Neuron (in vitro differentiated cells): ENCODE measurements around the gene EMC6.

ENCODE experiments used
- H2AFZ ChIP-seq: one replicate; pipeline ENCODE4 v1.6.1; 2013; ENCODE audit warnings: low read depth, mild to moderate bottlenecking, inconsistent platforms, low read length, moderate library complexity
- H3K27me3 ChIP-seq: one replicate; pipeline ENCODE4 v1.6.1; 2013; ENCODE audit warnings: low read length; ENCODE audit not compliant: insufficient read depth
- H3K36me3 ChIP-seq: one replicate; pipeline ENCODE4 v1.6.1; 2013; ENCODE audit warnings: low read length; ENCODE audit not compliant: insufficient read depth
- H3K4me1 ChIP-seq: one replicate; pipeline ENCODE4 v1.6.1; 2013; ENCODE audit warnings: low read length; ENCODE audit not compliant: insufficient read depth
- H3K4me3 ChIP-seq: 2 replicates; pipeline ENCODE4 v1.5.1; 2013; ENCODE audit warnings: mild to moderate bottlenecking, low read length, moderate library complexity
- H3K9me3 ChIP-seq: one replicate; pipeline ENCODE4 v1.6.1; 2013; ENCODE audit warnings: low read length

The EMC6 gene

GRCh38 chr17:3659541-3660111 lies 9.0 kb upstream of the EMC6 start:
- Histone ChIP-seq H3K4me3 (no peak overlapping the region), H3K9me3 (no peaks in the 10 kb centered on the region), H3K27me3 (no peaks in the 10 kb centered on the region), H3K36me3 (peaks cover 14% of the 10 kb centered on the region), H2AFZ (no peak overlapping the region), H3K4me1 (peaks cover 15% of the 10 kb centered on the region)

GRCh38 chr17:3660311-3660891 lies 8.2 kb upstream of the EMC6 start:
- H2AFZ ChIP-seq, result no peak overlapping the region
- peaks cover 14% of the 10 kb centered on the region for H3K36me3 ChIP-seq
- H3K4me3 ChIP-seq, result no peak overlapping the region
- peaks cover 15% of the 10 kb centered on the region for H3K4me1 ChIP-seq
- H3K27me3 ChIP-seq, result no peaks in the 10 kb centered on the region
- no peaks in the 10 kb centered on the region for H3K9me3 ChIP-seq

GRCh38 chr17:3663102-3664011 lies 5.3 kb upstream of the EMC6 start:
- no peak overlapping the region for H3K4me3 ChIP-seq
- H3K4me1 ChIP-seq, result peaks cover 23% of the 10 kb centered on the region
- H3K9me3 ChIP-seq, result no peaks in the 10 kb centered on the region
- H2AFZ ChIP-seq, result no peak overlapping the region
- H3K36me3 ChIP-seq, result peaks cover 14% of the 10 kb centered on the region
- H3K27me3 ChIP-seq, result no peaks in the 10 kb centered on the region

- H3K4me1 ChIP-seq, result peaks cover 23% of the 10 kb centered on the region
- no peak overlapping the region for H2AFZ ChIP-seq
- no peaks in the 10 kb centered on the region for H3K27me3 ChIP-seq
- no peak overlapping the region for H3K4me3 ChIP-seq
- H3K9me3 ChIP-seq, result no peaks in the 10 kb centered on the region
- peaks cover 7% of the 10 kb centered on the region for H3K36me3 ChIP-seq
Measured at GRCh38 chr17:3665834-3666233, 2.8 kb upstream of the EMC6 start.

GRCh38 chr17:3666516-3666915 lies 2.1 kb upstream of the EMC6 start:
- Histone ChIP-seq H3K9me3 (no peaks in the 10 kb centered on the region), H2AFZ (no peak overlapping the region), H3K36me3 (peaks cover 6% of the 10 kb centered on the region), H3K27me3 (no peaks in the 10 kb centered on the region), H3K4me1 (peaks cover 23% of the 10 kb centered on the region), H3K4me3 (no peak overlapping the region)

GRCh38 chr17:3667366-3668278 lies 990 bp upstream of the EMC6 start:
- H2AFZ ChIP-seq, result peak overlapping the region; percentile 69
- peaks cover 22% of the 10 kb centered on the region for H3K4me1 ChIP-seq

GRCh38 chr17:3669085-3669347 lies 404 bp downstream of the EMC6 start:
- H3K27me3 ChIP-seq, result no peaks in the 10 kb centered on the region
- H3K4me1 ChIP-seq, result peaks cover 12% of the 10 kb centered on the region
- H3K9me3 ChIP-seq, result no peaks in the 10 kb centered on the region
- peaks cover 4% of the 10 kb centered on the region for H3K36me3 ChIP-seq
- H3K4me3 ChIP-seq, result peak overlapping the region; percentile 95
- H2AFZ ChIP-seq, result peak overlapping the region; percentile 91

More at GRCh38 chr17:3667366-3668278, 990 bp upstream of the EMC6 start:
- Histone ChIP-seq H3K36me3 (peaks cover 5% of the 10 kb centered on the region), H3K9me3 (no peaks in the 10 kb centered on the region), H3K4me3 (peak overlapping the region; percentile 84), H3K27me3 (no peaks in the 10 kb centered on the region)

- Histone ChIP-seq H3K4me3 (peak overlapping the region; percentile 95), H2AFZ (no peak overlapping the region), H3K4me1 (peaks cover 12% of the 10 kb centered on the region), H3K27me3 (no peaks in the 10 kb centered on the region), H3K9me3 (no peaks in the 10 kb centered on the region), H3K36me3 (no peaks in the 10 kb centered on the region)
Measured at GRCh38 chr17:3669548-3669947, 936 bp downstream of the EMC6 start.

GRCh38 chr17:3672571-3672970 lies 4.0 kb downstream of the EMC6 start:
- no peak overlapping the region for H2AFZ ChIP-seq
- H3K4me1 ChIP-seq, result peaks cover 5% of the 10 kb centered on the region
- no peaks in the 10 kb centered on the region for H3K36me3 ChIP-seq
- H3K27me3 ChIP-seq, result peaks cover 5% of the 10 kb centered on the region
- no peaks in the 10 kb centered on the region for H3K9me3 ChIP-seq
- no peak overlapping the region for H3K4me3 ChIP-seq

GRCh38 chr17:3675886-3676285 lies 7.3 kb downstream of the EMC6 start:
- Histone ChIP-seq H3K9me3 (no peaks in the 10 kb centered on the region), H3K36me3 (no peaks in the 10 kb centered on the region), H2AFZ (no peak overlapping the region), H3K4me1 (no peaks in the 10 kb centered on the region), H3K4me3 (no peak overlapping the region), H3K27me3 (peaks cover 5% of the 10 kb centered on the region)

- Histone ChIP-seq H3K9me3 (no peaks in the 10 kb centered on the region), H3K4me1 (no peaks in the 10 kb centered on the region), H3K36me3 (no peaks in the 10 kb centered on the region), H3K4me3 (no peak overlapping the region), H2AFZ (no peak overlapping the region), H3K27me3 (peaks cover 5% of the 10 kb centered on the region)
Measured at GRCh38 chr17:3678095-3678820, 9.6 kb downstream of the EMC6 start.

GRCh38 chr17:3678821-3679530 lies 10.4 kb downstream of the EMC6 start:
- peaks cover 5% of the 10 kb centered on the region for H3K27me3 ChIP-seq
- H3K36me3 ChIP-seq, result no peaks in the 10 kb centered on the region
- no peaks in the 10 kb centered on the region for H3K4me1 ChIP-seq
- no peaks in the 10 kb centered on the region for H3K9me3 ChIP-seq
- no peak overlapping the region for H3K4me3 ChIP-seq
- no peak overlapping the region for H2AFZ ChIP-seq
